GM18870 (cell line): ENCODE data around the gene LRG1.

Source experiments
- ATAC-seq: cut with Tn5 transposase; IDR thresholded peaks from one replicate; pipeline ENCODE4 v1.9.1; 2021; ENCODE audit warnings: moderate library complexity; ENCODE audit not compliant: unreplicated experiment

The LRG1 gene

DNA sequence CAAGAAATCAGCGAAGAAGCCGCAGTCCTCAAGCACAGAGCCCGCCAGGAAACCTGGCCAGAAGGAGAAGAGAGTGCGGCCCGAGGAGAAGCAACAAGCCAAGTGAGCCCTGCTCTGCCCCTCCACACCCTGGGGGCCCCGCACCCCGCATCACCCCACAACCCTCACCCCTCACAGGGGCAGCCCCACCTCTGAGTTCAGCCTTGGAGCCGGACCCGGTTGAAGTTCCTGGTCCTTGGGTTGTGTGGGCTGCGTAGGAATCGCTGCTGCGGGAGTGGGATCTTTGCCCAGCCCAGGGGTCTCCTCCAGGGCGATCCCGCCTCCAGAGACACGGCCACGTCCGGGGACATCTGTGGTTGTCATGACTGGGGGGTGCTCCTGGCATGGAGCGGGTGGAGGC lies 43.5 kb downstream of the LRG1 start:
- ATAC-seq = no peak

DNA sequence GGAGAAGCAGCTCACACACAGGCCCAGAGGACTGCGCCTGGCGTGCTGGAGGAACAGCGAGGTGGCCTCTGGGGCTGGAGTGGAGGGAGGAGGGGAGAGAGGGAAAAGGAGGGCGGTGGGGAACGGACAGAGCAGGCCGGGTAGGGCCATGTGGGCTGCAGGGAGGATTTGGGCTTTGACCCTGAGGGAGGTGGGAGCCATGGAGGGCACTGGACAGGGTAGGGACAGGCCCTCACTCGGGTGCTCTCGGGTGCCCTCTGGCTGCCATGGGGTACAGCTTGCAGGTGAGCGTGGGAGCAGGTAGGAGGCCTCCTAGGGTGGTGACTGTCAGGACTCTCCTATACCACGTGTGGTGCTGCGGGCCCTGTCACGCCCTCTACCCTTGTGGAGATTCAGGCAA lies 44.4 kb downstream of the LRG1 start:
- no peak for ATAC-seq

DNA sequence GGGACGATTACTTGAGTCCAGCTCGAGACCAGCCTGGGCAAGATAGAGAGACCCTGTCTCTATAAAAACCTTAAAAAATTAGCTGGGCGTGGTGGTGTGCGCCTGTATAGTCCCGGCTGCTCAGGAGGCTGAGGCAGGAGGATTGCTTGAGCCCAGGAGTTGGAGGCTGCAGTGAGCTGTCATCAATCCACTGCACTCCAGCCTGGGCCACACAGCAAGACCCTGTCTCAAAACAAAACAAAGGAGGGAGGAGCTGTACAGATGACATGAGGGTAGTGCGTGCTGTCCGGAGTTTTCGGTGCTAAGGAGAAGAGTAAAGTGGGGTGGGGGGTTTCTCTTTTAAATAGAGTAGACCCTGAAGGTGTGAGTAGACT lies 45.2 kb downstream of the LRG1 start:
- ATAC-seq = no peak

DNA sequence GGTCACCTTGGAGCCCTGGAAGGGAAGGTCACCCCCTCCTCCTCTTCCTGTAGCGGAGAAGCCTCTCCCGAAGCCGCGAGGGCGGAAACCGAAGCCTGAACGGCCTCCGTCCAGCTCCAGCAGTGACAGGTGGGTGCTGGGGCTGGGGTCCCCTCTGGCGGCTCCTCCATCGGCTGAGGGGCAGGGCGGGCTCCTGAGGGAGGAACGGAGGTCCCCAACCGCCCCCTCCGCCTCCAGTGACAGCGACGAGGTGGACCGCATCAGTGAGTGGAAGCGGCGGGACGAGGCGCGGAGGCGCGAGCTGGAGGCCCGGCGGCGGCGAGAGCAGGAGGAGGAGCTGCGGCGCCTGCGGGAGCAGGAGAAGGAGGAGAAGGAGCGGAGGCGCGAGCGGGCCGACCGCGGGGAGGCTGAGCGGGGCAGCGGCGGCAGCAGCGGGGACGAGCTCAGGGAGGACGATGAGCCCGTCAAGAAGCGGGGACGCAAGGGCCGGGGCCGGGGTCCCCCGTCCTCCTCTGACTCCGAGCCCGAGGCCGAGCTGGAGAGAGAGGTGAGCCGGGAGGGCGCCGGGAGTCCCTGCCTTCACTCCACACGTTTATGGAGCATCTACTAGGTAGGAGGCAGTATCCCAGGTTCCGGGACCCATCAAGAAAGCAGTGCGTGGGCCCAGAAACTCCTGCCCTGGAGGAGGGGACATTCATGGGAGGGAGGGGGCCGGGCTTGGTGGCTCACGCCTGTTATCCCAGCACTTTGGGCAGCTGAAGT lies 45.7 kb downstream of the LRG1 start:
- no peak for ATAC-seq

DNA sequence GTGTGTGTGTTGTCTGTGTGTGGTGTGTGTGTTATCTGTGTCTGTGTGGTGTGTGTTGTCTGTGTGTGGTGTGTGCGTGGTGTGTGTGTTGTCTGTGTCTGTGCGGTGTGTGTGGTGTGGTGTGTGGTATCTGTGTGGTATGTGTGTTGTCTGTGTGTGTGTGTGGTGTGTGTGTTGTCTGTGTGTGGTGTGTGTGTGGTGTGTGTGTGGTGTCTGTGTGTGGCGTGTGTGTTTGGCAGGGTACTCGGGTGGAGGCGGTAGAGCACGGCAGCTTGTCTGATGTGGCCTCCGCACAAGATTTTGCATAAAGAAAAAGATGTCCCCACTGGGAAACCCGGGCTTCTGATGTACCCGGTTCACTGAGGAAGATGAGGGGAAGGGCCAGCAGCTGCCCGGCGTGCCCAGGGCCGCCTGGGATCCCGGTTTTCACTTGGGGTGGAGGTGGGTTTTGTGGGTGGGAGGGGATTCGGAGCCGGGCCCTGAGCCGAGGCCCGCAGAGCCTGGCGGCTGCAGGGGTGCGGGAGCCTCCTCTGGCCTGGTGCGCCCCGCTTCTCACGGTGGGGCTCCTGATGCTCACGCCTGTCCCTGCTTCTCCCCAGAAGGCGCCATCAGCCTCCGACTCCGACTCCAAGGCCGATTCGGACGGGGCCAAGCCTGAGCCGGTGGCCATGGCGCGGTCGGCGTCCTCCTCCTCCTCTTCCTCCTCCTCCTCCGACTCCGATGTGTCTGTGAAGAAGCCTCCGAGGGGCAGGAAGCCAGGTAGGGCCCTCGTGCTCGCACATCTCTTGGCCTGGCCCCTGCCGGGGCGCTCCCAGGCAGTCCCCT lies 46.5 kb downstream of the LRG1 start:
- no peak for ATAC-seq

DNA sequence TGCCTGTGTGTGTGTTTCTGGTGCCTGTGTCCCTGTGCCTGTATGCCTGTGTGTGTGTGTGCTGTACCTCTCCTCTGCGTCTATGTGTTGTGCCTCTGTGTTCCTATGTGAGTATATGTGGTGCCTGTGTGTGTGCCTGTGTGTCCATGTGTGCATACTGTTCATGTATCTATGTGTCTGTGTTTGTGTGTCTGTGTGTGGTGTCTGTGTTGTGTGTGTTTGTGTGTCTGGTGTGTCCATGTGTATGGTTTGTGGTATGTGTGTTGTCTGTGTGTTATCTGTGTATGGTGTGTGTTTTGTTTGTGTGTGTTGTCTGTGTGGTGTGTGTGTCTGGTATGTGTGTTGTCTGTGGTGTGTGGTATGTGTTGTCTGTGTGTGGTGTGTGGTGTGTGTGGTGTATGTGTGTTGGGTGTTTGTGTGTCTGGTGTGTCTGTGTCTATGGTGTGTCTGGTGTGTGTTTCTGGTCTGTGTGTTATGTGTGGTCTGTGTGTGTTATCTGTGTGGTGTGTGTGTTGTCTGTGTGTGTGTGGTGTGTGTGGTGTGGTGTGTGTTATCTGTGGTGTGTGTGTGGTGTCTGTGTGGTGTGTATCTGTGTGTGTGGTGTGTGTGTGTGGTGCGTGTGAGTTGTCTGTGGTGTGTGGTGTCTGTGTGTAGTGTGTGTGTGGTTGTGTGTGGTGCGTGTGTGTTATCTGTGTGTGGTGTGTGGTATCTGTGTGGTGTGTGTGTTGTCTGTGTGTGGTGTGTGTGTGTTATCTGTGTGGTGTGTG lies 47.3 kb downstream of the LRG1 start:
- no peak for ATAC-seq

DNA sequence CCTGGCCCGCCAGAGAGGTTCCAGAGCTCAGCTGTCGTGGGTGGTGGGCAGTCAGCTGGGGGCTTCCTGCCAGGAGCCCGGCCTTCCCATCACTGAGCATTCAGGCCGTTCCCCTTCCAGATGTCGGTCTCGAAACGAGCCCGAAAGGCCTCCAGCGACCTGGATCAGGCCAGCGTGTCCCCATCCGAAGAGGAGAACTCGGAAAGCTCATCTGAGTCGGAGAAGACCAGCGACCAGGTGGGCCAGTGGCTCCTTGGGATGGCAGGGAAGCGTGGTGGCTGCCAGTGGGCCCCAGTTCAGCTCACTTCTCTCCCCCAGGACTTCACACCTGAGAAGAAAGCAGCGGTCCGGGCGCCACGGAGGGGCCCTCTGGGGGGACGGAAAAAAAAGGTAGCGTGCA lies 48.4 kb downstream of the LRG1 start:
- no peak for ATAC-seq

DNA sequence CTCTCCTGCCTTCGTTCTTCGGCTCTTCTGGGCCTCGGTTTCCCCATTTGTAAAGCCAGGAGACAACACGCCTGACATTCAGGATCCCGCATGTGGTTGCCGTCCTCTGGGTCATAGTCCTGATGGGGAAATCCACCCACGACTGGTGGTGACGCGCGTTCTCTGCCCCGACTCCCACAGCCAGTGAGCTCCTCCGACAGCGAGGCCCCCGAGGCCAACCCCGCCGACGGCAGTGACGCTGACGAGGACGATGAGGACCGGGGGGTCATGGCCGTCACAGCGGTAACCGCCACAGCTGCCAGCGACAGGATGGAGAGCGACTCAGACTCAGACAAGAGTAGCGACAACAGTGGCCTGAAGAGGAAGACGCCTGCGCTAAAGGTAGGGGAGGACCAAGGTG lies 51.3 kb downstream of the LRG1 start:
- ATAC-seq = no peak

DNA sequence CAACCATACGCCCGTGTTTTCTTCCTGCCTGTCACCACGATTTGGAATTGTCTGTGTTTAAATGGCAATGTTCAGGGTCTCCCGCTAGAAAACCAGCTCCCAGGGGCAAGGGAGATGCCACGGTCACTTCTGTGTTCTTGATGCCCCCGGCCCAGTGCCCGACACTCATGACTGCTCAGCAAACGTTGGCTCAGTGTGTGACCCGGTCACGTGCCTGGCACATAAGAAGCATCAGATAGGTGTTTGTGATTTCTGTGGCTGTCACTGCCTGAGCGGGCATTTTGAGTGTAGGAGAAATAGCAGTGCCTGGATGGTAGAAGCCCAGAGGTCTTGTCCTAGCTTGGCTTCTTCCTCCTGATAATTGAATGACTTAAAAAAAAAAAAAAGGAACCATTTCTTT lies 52.3 kb downstream of the LRG1 start:
- no peak for ATAC-seq
